Panc1 (cell line): Measurements from ENCODE around the gene POLN. TPM values are rescaled to one million over a fixed set of nuclear protein-coding genes. Genes with fewer than 3 reads are reported as not detected.

Experiments used
- ATAC-seq: fragments of 200-7000 bp; cut with Tn5 transposase; 2 replicates; pipeline ENCODE4 v1.9.1; 2020; ENCODE audit warnings: mild to moderate bottlenecking, moderate library complexity
- BruUV-seq: library from RNA; stranded (reverse); fragments of 400-500 nt; replicated peaks from 2 replicates; lab custom pipeline; 2021; lab: Mats Ljungman, UMichigan
- CTCF ChIA-PET: fragments of 300-600 bp; sonication (Branson Sonifier 250); formaldehyde crosslinking; loops from one replicate; lab custom pipeline; 2022; ENCODE audit warnings: antibody characterized with exemption; lab: Charles Lee
- POLR2A ChIA-PET: fragments of 300-600 bp; sonication (Branson Sonifier 250); formaldehyde crosslinking; loops from one replicate; lab custom pipeline; 2022; ENCODE audit warnings: antibody characterized with exemption; lab: Charles Lee
- DNase-seq: peaks from one replicate; pipeline ENCODE4 v3.0.0-alpha.2; 2010; ENCODE audit warnings: low read depth, low spot score
- H3K27ac ChIP-seq: 2 replicates; pipeline ENCODE4 v1.5.1; 2011; ENCODE audit warnings: mild to moderate bottlenecking, low read length, inconsistent platforms
- H3K27me3 ChIP-seq: fragments of 200-500 bp; sonication (Bioruptor generic); 2 replicates; pipeline ENCODE4 v1.6.0; 2014; ENCODE audit warnings: low read length, inconsistent platforms; ENCODE audit not compliant: control insufficient read depth, insufficient read depth
- H3K36me3 ChIP-seq: fragments of 200-500 bp; sonication (Bioruptor generic); 2 replicates; pipeline ENCODE4 v1.5.1; 2014; ENCODE audit warnings: inconsistent platforms, mild to moderate bottlenecking, low read length, moderate library complexity; ENCODE audit not compliant: control insufficient read depth, insufficient read depth
- H3K4me1 ChIP-seq: 2 replicates; pipeline ENCODE4 v1.5.1; 2011; ENCODE audit warnings: inconsistent platforms, mild to moderate bottlenecking, low read length, moderate library complexity; ENCODE audit not compliant: control insufficient read depth, insufficient read depth
- H3K4me3 ChIP-seq, 2 experiments: 2 replicates each; pipeline ENCODE4 v1.5.1; 2011 to 2012; ENCODE audit warnings: low read depth in 2 of 2, low read length in 2 of 2, mild to moderate bottlenecking in 2 of 2, inconsistent platforms in 1 of 2, moderate library complexity in 1 of 2
- H3K9me3 ChIP-seq: fragments of 200-500 bp; sonication (Bioruptor generic); 2 replicates; pipeline ENCODE4 v1.5.1; 2014; ENCODE audit warnings: low read depth, mild to moderate bottlenecking, inconsistent platforms, low read length, moderate library complexity; ENCODE audit not compliant: control insufficient read depth, insufficient read depth
- POLR2AphosphoS5 ChIP-seq: IDR thresholded peaks from 2 replicates; pipeline ENCODE4 v1.6.1; 2012; ENCODE audit warnings: mild to moderate bottlenecking, low read depth, low read length, moderate library complexity
- SIN3A ChIP-seq: IDR thresholded peaks from 2 replicates; pipeline ENCODE4 v1.6.1; 2012; ENCODE audit warnings: low read depth, mild to moderate bottlenecking, low read length, moderate library complexity, borderline replicate concordance; ENCODE audit not compliant: insufficient read depth
- TCF7L2 ChIP-seq: IDR thresholded peaks from 2 replicates; pipeline ENCODE4 v1.6.1; 2011; ENCODE audit warnings: mild to moderate bottlenecking, low read depth, low read length, inconsistent platforms
- in situ Hi-C: cut with HindIII; loops from 2 replicates; pipeline ENCODE4 v1.10.0; 2016; ENCODE audit warnings: low sequenced_read_pairs, low pct_unique_long_range_greater_than_20kb
- intact Hi-C: fragments of 100-400 bp; cut with micrococcal nuclease; formaldehyde crosslinking; loops from one replicate; pipeline ENCODE4 v1.10.0; 2022; ENCODE audit not compliant: unreplicated experiment
- total RNA-seq: library from RNA; stranded (reverse); gene quantifications from one replicate; pipeline ENCODE4 v1.2.1, GENCODE V29; 2021; ENCODE audit not compliant: unreplicated experiment
- TF ChIP-seq, protein P1 (sequence below): fragments of 450-650 bp; IDR thresholded peaks from 2 replicates; pipeline ENCODE4 v1.5.1; 2017; ENCODE audit warnings: mild to moderate bottlenecking
- TF ChIP-seq, protein P2 (sequence below), 2 experiments: IDR thresholded peaks; 2 replicates each; pipeline ENCODE4 v1.6.1; 2011 to 2012; ENCODE audit warnings: low read depth in 2 of 2, control low read depth in 1 of 2, low read length in 1 of 2, mild to moderate bottlenecking in 1 of 2, moderate library complexity in 1 of 2; ENCODE audit not compliant: insufficient read depth in 1 of 2

Gene POLN
- total RNA-seq, 1 experiment from 2014 or later: 4.3 TPM

GRCh38 chr4:2076908-2077536 is 164.9 kb downstream of the POLN start:
- Histone ChIP-seq H3K9me3 (no peaks in the 10 kb centered on the region), H3K4me3 (no peak overlapping the region), H3K27me3 (no peaks in the 10 kb centered on the region), H3K4me1 (no peaks in the 10 kb centered on the region), H3K36me3 (no peaks in the 10 kb centered on the region), H3K27ac (no peak overlapping the region)
- no TSS peak for BruUV-seq
- ChIA-PET CTCF (no interaction called here), POLR2A (no interaction called here)
- in situ Hi-C loops (no loop called here), intact Hi-C loops (no loop called here)
- ATAC-seq: no peak
- TF ChIP-seq, protein P1, sequence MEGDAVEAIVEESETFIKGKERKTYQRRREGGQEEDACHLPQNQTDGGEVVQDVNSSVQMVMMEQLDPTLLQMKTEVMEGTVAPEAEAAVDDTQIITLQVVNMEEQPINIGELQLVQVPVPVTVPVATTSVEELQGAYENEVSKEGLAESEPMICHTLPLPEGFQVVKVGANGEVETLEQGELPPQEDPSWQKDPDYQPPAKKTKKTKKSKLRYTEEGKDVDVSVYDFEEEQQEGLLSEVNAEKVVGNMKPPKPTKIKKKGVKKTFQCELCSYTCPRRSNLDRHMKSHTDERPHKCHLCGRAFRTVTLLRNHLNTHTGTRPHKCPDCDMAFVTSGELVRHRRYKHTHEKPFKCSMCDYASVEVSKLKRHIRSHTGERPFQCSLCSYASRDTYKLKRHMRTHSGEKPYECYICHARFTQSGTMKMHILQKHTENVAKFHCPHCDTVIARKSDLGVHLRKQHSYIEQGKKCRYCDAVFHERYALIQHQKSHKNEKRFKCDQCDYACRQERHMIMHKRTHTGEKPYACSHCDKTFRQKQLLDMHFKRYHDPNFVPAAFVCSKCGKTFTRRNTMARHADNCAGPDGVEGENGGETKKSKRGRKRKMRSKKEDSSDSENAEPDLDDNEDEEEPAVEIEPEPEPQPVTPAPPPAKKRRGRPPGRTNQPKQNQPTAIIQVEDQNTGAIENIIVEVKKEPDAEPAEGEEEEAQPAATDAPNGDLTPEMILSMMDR: no peak
- TF ChIP-seq TCF7L2 (no peak), SIN3A (no peak), POLR2AphosphoS5 (no peak)
- TF ChIP-seq, protein P2, sequence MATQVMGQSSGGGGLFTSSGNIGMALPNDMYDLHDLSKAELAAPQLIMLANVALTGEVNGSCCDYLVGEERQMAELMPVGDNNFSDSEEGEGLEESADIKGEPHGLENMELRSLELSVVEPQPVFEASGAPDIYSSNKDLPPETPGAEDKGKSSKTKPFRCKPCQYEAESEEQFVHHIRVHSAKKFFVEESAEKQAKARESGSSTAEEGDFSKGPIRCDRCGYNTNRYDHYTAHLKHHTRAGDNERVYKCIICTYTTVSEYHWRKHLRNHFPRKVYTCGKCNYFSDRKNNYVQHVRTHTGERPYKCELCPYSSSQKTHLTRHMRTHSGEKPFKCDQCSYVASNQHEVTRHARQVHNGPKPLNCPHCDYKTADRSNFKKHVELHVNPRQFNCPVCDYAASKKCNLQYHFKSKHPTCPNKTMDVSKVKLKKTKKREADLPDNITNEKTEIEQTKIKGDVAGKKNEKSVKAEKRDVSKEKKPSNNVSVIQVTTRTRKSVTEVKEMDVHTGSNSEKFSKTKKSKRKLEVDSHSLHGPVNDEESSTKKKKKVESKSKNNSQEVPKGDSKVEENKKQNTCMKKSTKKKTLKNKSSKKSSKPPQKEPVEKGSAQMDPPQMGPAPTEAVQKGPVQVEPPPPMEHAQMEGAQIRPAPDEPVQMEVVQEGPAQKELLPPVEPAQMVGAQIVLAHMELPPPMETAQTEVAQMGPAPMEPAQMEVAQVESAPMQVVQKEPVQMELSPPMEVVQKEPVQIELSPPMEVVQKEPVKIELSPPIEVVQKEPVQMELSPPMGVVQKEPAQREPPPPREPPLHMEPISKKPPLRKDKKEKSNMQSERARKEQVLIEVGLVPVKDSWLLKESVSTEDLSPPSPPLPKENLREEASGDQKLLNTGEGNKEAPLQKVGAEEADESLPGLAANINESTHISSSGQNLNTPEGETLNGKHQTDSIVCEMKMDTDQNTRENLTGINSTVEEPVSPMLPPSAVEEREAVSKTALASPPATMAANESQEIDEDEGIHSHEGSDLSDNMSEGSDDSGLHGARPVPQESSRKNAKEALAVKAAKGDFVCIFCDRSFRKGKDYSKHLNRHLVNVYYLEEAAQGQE (IDR thresholded peaks at IDR 0.05; ENCODE audit: insufficient read depth in 1 of 2, low read depth in 2 of 2, low read length in 1 of 2): no peak
- no peak for DNase-seq

DNA sequence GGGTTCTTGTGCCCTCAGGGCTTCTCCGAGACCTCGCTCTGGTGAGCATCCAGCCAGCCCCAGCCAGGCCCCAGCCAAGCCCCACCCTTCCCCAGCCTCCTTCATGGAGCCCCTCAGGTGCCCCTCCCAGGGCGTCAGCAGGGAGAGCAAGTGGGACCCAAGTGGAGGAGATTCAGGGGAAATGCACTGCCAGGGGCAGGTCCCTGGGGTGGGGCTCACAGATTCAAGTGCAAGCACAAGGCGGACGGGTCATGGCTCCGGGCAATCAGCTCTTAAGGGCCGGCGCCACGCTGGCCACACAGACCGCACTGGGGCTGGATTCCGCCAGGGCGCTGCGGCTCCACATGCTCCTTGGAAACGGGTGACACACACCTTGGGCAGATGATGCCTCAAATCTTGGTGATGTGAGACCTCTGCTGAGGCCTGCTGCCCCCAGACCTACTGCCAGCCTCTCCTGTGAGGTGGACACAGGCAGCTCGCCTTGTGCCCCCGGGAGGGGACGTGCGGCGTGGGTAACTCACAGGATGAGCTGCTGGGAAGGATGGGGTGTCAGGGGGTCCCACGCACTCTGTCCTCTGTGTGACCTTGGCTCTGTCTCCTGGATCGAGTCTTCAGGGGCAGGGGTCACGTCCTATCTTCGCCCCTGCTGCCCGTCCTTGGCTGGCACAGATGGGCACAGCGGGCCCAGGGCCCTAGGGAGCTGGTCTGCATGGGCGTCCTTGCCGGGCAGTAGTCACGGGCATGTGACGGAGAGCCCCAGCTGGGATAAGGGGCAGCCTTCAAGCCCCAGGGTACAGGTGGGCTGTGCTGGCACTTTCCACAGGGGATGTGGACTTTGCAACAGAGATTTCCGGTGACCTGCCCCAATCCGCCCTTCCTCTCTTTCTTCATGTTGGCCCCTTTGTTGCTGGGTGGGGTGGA is 165.7 kb downstream of the POLN start:
- ChIA-PET CTCF (no interaction called here), POLR2A (no interaction called here)
- intact Hi-C loops (no loop called here), in situ Hi-C loops (no loop called here)
- Histone ChIP-seq H3K9me3 (no peaks in the 10 kb centered on the region), H3K4me1 (peaks cover 7% of the 10 kb centered on the region), H3K27ac (no peak overlapping the region), H3K36me3 (no peaks in the 10 kb centered on the region), H3K27me3 (no peaks in the 10 kb centered on the region), H3K4me3 (no peak overlapping the region)
- TF ChIP-seq, protein P1: no peak
- TF ChIP-seq POLR2AphosphoS5: no peak
- no peak for TF ChIP-seq SIN3A
- no peak for TF ChIP-seq TCF7L2
- TF ChIP-seq, protein P2 (IDR thresholded peaks at IDR 0.05; ENCODE audit: insufficient read depth in 1 of 2, low read depth in 2 of 2, low read length in 1 of 2): no peak
- no peak for DNase-seq
- ATAC-seq: no peak
- BruUV-seq: no TSS peak
